Measurements from ENCODE around the gene BTF3L4.
"Not testable (repeated sequence)": the region's sequence is repeated elsewhere in the genome, so short reads cannot be mapped to it uniquely, and the experiment has no call there.

Gene BTF3L4

DNA sequence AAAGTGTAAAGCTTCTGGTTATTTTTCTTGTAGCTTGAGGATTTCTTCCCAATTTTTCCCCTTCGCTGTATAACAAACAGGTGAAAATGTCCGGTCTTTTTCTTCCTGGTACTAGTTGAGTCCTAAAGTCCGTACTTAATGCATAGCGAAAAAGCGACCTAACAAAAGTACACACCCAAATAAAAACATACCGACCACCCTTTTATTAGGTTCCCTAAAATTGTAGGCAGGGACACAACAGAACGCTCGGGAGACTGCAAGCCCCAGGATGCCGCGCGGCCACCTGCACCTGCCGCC, 281 bp upstream of the BTF3L4 start:
- no peak for DNase-seq

DNA sequence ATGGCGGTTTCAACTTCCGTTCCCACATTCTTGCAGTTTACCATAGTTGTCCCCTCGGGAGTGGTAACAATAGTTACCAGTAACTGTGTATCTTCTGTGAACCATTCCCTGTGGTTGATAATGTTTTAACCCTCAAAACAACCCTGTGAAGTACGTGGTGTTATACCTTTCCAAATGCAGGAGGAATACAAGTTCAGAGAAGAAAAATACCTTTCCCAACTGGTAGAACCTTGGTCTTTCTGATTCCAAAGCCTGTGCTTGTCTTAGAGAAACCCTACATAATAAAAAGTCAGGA, 789 bp downstream of the BTF3L4 start:
- DNase-seq = peak; percentile 59

GRCh38 chr1:52057255-52057654, 1.2 kb downstream of the BTF3L4 start:
- no peak for DNase-seq

GRCh38 chr1:52057876-52058415, 1.9 kb downstream of the BTF3L4 start:
- no peak for DNase-seq

DNA sequence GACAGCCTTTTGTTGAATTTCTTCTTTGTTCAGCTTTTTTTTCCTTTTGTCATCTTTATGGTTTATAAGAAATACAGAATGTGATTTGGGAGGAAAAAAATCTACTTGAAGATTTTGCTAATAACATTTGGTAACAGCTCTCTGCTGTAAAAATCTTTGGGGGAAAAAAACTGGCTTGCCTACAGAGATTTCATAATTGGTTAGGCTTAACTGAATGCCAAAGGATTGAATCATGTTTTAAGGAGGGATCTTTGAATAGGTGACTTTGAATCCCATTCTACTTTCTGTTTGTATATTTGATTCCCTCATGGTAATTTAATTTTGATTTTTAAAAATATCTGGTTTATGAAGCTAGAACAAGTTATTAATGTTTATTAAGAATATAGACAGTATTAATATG, 3.2 kb downstream of the BTF3L4 start:
- no peak for DNase-seq

- no peak for DNase-seq
These were observed 3.8 kb downstream of the BTF3L4 start for GRCh38 chr1:52059888-52060287.

DNA sequence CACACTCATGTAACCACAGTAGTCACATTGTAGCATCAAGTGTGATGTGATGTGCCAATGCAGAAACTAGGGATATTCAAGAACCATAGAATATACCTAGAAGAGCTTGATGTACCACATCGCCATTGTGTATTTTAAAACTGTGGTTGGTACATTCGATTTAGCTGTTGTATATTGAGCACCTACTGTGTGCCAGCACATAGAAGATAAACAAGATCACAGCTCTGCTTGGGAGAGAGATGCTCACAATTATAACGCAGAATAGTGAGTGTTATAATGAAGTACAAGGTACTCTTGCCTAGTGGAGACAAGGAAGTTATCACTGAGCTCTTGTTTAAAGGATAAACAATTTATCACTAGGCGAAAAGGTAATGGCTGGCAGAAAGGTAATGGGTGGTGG, 4.7 kb downstream of the BTF3L4 start:
- DNase-seq = no peak

- no peak for DNase-seq
These were observed 7.1 kb downstream of the BTF3L4 start for GRCh38 chr1:52063192-52063591.

GRCh38 chr1:52070704-52071103, 14.6 kb downstream of the BTF3L4 start:
- no peak for DNase-seq

GRCh38 chr1:52072291-52072690, 16.2 kb downstream of the BTF3L4 start:
- no peak for DNase-seq

GRCh38 chr1:52077277-52077676, 21.2 kb downstream of the BTF3L4 start:
- not testable (repeated sequence) for DNase-seq

- DNase-seq = no peak
These were observed 23.9 kb downstream of the BTF3L4 start for GRCh38 chr1:52080014-52080415.

DNA sequence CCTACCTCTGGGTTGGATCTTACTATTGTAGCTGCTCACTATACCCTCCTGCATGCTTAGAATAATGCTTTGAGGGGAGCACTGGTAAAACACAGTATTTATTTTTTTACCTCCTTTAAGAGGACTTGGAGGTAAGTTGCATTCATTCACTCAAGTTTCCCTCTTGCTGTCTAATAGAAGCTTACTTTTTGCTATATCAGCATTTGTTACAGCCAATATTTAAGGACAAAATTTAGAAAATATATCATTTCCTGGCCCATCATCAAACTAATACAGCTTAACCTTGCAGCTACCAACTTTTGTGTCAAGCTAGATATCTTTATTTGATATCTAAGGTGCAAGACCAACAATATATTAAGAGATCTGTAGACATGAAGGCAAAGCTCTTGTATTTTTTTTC, 31.8 kb downstream of the BTF3L4 start:
- DNase-seq = not testable (repeated sequence)

DNA sequence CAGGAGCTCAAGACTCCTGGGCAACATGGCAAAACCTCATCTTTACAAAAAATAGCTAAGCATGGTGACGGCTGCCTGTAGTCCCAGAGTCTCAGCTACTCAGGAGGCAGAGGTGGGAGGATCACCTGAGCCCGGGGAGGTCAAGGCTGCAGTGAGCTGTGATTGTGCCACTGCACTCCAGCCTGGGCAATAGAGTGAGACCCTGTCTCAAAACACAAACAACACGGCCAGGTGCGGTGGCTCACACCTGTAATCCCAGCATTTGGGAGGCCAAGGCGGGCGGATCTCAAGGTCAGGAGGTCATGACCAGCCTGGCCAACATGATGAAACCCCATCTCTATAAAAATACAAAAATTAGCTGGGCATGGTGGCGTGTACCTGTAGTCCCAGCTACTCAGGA, 38.2 kb downstream of the BTF3L4 start:
- DNase-seq = not testable (repeated sequence)

- DNase-seq = no peak
These were observed 40.1 kb downstream of the BTF3L4 start for GRCh38 chr1:52096216-52096615.

DNA sequence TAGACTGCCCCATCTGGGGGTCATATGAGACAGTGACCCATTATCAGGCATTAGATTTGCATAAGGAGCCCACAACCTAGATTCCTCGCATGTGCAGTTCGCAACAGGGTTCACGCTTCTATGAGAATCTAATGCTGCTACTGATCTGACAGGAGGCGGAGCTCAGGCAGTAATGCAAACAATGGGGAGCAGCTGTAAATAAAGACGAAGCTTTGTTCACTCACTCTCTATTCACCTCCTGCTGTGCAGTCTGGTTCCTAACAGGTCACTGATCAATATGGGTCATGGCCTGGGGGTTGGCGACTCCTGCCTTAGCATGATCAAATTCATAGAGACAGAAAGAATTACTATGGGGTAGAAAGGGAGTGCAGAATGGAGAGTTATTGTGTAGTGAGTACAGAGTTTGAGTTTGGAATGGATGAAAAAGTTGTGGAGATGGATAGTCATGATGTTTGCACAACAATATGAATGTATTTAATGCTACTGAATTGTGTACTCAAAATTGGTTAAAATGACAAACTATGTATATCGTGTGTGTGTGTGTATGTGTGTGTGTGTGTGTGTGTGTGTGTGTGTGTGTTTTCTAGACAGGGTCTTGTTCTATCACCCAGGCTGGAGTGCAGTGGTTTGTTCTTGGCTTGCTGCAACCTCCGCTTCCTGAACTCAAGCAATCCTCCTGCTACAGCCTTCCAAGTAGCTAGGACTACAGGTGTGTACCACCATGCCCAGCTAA, 42.2 kb downstream of the BTF3L4 start:
- DNase-seq = no peak

- DNase-seq = no peak
These were observed 46.4 kb downstream of the BTF3L4 start for GRCh38 chr1:52102336-52103013.

DNA sequence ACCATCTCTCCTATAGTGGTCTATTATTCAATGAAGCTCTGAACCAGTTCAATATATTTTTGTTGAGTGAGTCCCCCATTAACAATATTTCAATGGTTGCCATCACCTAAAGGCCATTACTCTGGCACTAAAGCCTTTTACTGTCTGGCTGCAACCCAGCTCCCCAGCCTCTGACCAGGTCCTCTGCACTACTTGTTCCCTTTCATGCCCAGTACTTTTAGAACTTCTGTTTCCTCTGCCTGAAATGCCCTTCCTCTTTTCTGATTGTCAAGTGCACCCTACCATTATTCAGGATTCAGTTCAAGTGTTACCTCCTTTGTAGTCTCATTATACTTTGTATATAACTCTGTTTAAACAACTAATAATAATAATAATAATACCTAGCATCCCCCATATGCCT, 55.4 kb downstream of the BTF3L4 start:
- no peak for DNase-seq

DNA sequence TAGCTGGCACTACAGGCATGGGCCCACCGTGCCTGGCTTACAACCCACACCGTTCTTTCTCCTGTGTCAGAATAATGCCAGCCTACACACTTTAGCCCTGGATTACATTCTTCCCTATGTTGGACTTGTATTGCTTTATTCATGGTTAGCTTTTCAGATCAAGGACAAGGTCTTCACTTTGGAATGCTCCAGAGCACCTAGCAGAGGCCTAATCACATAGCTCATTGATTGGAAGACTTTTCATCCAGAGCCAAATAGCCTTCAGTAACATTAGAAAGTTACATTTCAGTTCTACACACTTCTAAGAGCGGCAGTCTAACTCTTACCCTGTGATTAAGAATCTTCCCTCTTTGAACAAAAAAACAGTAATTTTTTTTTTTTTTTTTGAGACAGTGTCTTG, 56.4 kb downstream of the BTF3L4 start:
- no peak for DNase-seq

- no peak for DNase-seq
These were observed 63.4 kb downstream of the BTF3L4 start for GRCh38 chr1:52119301-52120079.

DNA sequence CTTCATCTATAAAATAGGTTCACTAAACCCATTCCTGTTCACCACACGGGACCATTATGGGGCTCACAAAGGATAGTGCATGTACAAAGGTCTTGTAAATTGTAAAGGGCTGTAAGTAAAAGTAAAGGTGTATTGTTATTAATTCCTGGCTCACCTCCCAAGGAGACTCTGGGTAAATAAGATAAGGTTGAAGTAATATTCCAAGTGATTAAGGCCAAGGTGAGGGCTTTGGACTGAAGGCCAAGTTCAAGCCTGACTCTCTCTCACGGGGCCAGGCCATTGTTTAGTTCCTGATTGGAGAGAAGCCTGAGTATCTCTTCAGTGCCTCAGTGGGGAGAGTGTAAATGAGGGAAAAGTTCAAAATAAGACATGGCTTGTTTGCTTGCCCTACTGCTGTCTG, 66.3 kb downstream of the BTF3L4 start:
- no peak for DNase-seq

DNA sequence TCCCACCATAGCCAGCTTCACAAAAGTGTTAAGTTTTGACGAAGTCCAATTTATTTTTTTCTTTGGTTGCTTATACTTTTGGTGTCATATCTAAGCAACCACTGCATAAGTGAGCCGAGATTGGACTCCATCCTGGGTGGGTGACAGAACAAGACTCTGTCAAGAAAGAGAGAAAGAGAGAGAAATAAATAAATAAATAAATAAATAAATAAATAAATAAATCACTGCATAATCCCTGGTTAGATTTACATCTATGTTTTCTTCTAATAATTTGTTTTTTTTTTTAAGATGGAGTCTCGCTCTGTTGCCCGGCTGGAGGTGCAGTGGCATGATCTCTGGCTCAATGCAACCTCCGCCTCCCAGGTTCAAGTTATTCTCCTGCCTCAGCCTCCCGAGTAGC, 67.5 kb downstream of the BTF3L4 start:
- DNase-seq = no peak

GRCh38 chr1:52125736-52126359, 69.8 kb downstream of the BTF3L4 start:
- no peak for DNase-seq

All from GF-D8 (cell line).